ENCODE data around the gene CADPS2.

DNA sequence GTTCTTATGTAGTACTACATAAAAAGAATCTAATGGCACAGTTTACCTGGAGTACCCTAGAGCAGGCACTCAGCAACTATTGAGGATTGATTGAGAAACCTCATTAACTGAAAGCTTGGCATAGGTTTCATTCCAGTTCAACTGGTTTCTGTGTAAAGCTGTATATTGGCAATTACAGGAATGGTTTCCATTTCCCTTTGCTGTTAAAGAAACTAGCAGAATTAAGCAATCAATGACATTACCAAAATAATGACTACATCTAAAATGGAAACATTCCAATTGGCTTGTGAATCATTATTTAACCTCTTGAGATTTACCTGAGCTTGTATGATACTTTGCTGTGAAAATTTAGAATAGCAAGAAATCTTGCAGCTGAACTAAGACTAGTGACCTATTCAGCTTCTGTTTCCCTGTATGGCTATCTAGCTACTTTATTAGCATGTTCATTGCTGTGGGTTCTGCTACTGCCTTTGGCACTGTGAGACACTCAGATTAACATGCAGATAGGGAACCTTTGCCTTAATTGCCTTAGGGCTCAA lies 33.5 kb upstream of the CADPS2 start:
- no peak for TF ChIP-seq CTCF (IDR thresholded peaks at IDR 0.05)
- TF ChIP-seq POLR2A (IDR thresholded peaks at IDR 0.05), result no peak
